Mammary epithelial cell (primary cell): Measurements from ENCODE around the gene GJB3.

Experiments
- EZH2 ChIP-seq: IDR thresholded peaks from 2 replicates; pipeline ENCODE4 v1.6.1; 2012; ENCODE audit warnings: low read length, inconsistent platforms, borderline replicate concordance
- TF ChIP-seq, protein P1 (sequence below), 2 donors: IDR thresholded peaks in 1 of 2; conservative IDR thresholded peaks in 1 of 2; 2 replicates each; pipeline ENCODE4 v1.5.1; 2011 to 2012; ENCODE audit warnings: inconsistent platforms in 2 of 2, low read length in 2 of 2, mild to moderate bottlenecking in 2 of 2, control low read depth in 1 of 2, low read depth in 1 of 2; ENCODE audit not compliant: insufficient read depth in 1 of 2; ENCODE audit errors: extremely low read depth in 1 of 2

DNA sequence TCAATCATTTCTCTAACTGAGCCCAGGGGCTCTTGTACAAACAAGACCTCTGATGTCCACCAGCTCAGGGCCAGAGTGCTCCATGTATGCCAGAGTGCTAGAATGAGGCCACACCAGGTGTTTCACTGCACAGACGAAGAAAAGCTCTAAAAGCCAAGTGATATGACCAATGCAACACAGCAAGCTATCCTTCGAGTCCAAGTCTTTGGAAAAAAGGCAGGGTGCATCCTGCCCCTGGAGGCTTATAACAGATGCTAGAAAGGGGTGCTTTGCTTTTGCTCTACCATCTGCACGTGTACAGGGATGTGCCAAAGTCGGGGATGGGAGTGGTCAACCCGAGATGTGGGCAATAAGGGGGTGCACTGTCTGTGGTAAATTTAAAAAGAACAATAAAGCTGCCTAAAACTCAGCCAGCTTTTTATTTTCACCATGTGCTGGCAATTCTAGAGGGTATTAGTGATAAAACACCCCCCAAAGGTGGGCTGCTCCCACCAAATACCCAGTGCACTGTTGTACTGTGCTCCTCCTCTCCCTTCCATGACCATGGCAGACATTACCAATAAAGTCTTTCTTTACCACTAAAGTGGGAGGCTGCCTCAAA, 46.4 kb downstream of the GJB3 start:
- TF ChIP-seq, protein P1, sequence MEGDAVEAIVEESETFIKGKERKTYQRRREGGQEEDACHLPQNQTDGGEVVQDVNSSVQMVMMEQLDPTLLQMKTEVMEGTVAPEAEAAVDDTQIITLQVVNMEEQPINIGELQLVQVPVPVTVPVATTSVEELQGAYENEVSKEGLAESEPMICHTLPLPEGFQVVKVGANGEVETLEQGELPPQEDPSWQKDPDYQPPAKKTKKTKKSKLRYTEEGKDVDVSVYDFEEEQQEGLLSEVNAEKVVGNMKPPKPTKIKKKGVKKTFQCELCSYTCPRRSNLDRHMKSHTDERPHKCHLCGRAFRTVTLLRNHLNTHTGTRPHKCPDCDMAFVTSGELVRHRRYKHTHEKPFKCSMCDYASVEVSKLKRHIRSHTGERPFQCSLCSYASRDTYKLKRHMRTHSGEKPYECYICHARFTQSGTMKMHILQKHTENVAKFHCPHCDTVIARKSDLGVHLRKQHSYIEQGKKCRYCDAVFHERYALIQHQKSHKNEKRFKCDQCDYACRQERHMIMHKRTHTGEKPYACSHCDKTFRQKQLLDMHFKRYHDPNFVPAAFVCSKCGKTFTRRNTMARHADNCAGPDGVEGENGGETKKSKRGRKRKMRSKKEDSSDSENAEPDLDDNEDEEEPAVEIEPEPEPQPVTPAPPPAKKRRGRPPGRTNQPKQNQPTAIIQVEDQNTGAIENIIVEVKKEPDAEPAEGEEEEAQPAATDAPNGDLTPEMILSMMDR (conservative IDR thresholded peaks at IDR 0.05 in 1 of 2, IDR thresholded peaks at IDR 0.05 in 1 of 2; ENCODE audit: extremely low read depth in 1 of 2, insufficient read depth in 1 of 2, low read depth in 1 of 2, low read length in 2 of 2), result no peak
- no peak for TF ChIP-seq EZH2
